ENCODE measurements around the gene APAF1.

GRCh38 chr12:98754095-98754494 is 109.0 kb downstream of the APAF1 start:
- TF ChIP-seq EZH2 (IDR thresholded peaks at IDR 0.05), result no peak
- no peak for TF ChIP-seq POLR2AphosphoS5 (IDR thresholded peaks at IDR 0.05; ENCODE audit: borderline replicate concordance, low read depth, low read length)

Measured in SK-N-MC (cell line).